Ovary (tissue), 3 donors: Measurements from ENCODE around the gene ZNF511.

ENCODE experiments used
- POLR2A ChIP-seq: fragments of 450-650 bp; IDR thresholded peaks from one replicate; pipeline ENCODE4 v1.6.1; 2017; ENCODE audit warnings: antibody characterized with exemption, mild to moderate bottlenecking, moderate library complexity
- TF ChIP-seq, protein P1 (sequence below), 3 donors: fragments of 450-650 bp in 2 of 3; fragments of 200-600 bp in 1 of 3; IDR thresholded peaks; one replicate each; pipeline versions ENCODE4 v1.5.1 to v1.8.0; 2016 to 2022; ENCODE audit warnings: antibody characterized with exemption in 3 of 3, mild to moderate bottlenecking in 1 of 3
- donor health status: DM: no; HTN: no; CAD: no.

DNA sequence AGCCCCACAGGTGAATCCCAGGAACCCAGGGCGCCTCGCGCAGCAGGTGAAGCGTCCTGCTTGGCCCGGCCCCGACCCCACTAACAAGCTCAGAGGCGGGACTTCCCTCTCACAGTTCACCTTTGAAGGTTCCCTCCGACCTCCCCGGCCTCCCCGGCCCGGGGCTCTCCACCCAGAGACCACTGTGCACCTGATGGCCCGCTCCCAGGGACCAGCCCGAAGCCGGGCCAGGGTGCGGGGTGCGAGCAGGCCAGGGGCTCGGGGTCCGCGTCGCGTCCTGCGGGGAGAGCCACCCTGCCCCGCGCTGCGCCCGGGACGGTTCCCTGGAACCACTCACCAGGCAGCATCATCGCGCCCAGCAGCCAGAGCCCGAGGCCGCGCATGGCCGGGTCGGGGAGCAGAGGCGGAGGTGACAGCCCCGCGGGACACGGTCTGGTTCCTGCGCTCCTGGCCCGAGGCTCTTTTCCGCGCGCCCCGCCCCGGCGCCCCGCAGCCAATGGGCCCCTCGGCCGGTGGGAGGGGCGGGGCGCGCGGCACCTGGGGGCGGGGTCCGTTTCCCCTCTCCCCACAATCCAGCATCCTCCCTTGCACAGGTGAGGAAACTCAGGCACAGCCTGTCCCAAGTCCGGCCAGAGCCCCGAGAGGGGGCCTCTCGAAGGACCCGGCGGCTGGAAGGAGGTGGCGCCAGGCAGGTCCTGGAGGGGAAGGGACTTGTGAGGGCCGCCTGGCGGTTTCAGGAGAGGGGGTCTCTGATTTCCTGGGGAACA lies 32.1 kb upstream of the ZNF511 start, which contains the start of gene ADAM8:
- TF ChIP-seq, protein P1, sequence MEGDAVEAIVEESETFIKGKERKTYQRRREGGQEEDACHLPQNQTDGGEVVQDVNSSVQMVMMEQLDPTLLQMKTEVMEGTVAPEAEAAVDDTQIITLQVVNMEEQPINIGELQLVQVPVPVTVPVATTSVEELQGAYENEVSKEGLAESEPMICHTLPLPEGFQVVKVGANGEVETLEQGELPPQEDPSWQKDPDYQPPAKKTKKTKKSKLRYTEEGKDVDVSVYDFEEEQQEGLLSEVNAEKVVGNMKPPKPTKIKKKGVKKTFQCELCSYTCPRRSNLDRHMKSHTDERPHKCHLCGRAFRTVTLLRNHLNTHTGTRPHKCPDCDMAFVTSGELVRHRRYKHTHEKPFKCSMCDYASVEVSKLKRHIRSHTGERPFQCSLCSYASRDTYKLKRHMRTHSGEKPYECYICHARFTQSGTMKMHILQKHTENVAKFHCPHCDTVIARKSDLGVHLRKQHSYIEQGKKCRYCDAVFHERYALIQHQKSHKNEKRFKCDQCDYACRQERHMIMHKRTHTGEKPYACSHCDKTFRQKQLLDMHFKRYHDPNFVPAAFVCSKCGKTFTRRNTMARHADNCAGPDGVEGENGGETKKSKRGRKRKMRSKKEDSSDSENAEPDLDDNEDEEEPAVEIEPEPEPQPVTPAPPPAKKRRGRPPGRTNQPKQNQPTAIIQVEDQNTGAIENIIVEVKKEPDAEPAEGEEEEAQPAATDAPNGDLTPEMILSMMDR (IDR thresholded peaks at IDR 0.05): no peak
- no peak for TF ChIP-seq POLR2A
